IMR-90 (cell line): ENCODE data around the gene ADAM15. TPM values are rescaled to one million over a fixed set of nuclear protein-coding genes. Genes with fewer than 3 reads are reported as not detected.

Source experiments
- ATAC-seq: fragments of 200-7000 bp; cut with Tn5 transposase; 2 replicates; pipeline ENCODE4 v1.9.1; 2020; ENCODE audit warnings: low read depth, mild to moderate bottlenecking, moderate library complexity
- BruUV-seq: library from RNA; stranded (reverse); fragments of 400-500 nt; replicated peaks from 2 replicates; lab custom pipeline; 2021; lab: Mats Ljungman, UMichigan
- CTCF ChIA-PET: fragments of 300-600 bp; formaldehyde crosslinking; extraction: SDS; loops from one replicate; lab custom pipeline; 2021; ENCODE audit warnings: antibody characterized with exemption; lab: Yijun Ruan, JAX
- POLR2A ChIA-PET: fragments of 300-600 bp; sonication (Branson Sonifier 250); formaldehyde crosslinking; loops from one replicate; lab custom pipeline; 2022; ENCODE audit warnings: antibody characterized with exemption; ENCODE audit not compliant: unreplicated experiment; lab: Charles Lee
- DNase-seq: peaks from one replicate; pipeline ENCODE4 v3.0.0; 2013
- H2AFZ ChIP-seq: replicated peaks from 2 replicates; pipeline ENCODE3; 2013; ENCODE audit warnings: low read length, mild to moderate bottlenecking; ENCODE audit not compliant: poor library complexity
- H2AK5ac ChIP-seq: 2 replicates; pipeline ENCODE4 v1.6.1; 2013; ENCODE audit warnings: low read depth, low read length, inconsistent platforms
- H2AK9ac ChIP-seq: replicated peaks from 2 replicates; pipeline ENCODE3; 2013; ENCODE audit warnings: mild to moderate bottlenecking, low read depth, low read length, moderate library complexity; ENCODE audit not compliant: poor library complexity
- H2BK120ac ChIP-seq: 2 replicates; pipeline ENCODE4 v1.6.1; 2013; ENCODE audit warnings: low read depth, low read length, inconsistent platforms
- H2BK15ac ChIP-seq: 3 replicates; pipeline ENCODE4 v1.6.1; 2013; ENCODE audit warnings: low read depth, low read length, inconsistent platforms
- H2BK20ac ChIP-seq: 2 replicates; pipeline ENCODE4 v1.6.1; 2013; ENCODE audit warnings: low read depth, mild to moderate bottlenecking, inconsistent platforms, low read length, moderate library complexity
- H2BK5ac ChIP-seq: 2 replicates; pipeline ENCODE4 v1.6.1; 2013; ENCODE audit warnings: mild to moderate bottlenecking, low read depth, low read length, inconsistent platforms; ENCODE audit not compliant: poor library complexity, severe bottlenecking
- H3K14ac ChIP-seq: replicated peaks from 2 replicates; pipeline ENCODE4 v1.6.1; 2013; ENCODE audit warnings: low read depth, low read length, inconsistent platforms
- H3K18ac ChIP-seq: 2 replicates; pipeline ENCODE4 v1.6.1; 2013; ENCODE audit warnings: low read depth, low read length, control low read depth
- H3K23ac ChIP-seq: 2 replicates; pipeline ENCODE4 v1.6.1; 2013; ENCODE audit warnings: low read depth, low read length, inconsistent platforms
- H3K27ac ChIP-seq: 2 replicates; pipeline ENCODE4 v1.5.1; 2013; ENCODE audit warnings: mild to moderate bottlenecking, control low read depth, low read length; ENCODE audit not compliant: insufficient read depth
- H3K27me3 ChIP-seq: 2 replicates; pipeline ENCODE4 v1.6.1; 2013; ENCODE audit warnings: low read length; ENCODE audit not compliant: control insufficient read depth, insufficient read depth
- H3K36me3 ChIP-seq: 2 replicates; pipeline ENCODE4 v1.6.1; 2013; ENCODE audit warnings: low read length, mixed read lengths; ENCODE audit not compliant: control insufficient read depth, insufficient read depth
- H3K4ac ChIP-seq: 2 replicates; pipeline ENCODE4 v1.6.1; 2013; ENCODE audit warnings: low read depth, low read length, inconsistent platforms
- H3K4me1 ChIP-seq: 2 replicates; pipeline ENCODE4 v1.6.1; 2013; ENCODE audit warnings: low read length, mixed read lengths; ENCODE audit not compliant: control insufficient read depth, insufficient read depth
- H3K4me2 ChIP-seq: 2 replicates; pipeline ENCODE4 v1.6.1; 2013; ENCODE audit warnings: low read depth, mild to moderate bottlenecking, control low read depth, low read length, moderate library complexity
- H3K4me3 ChIP-seq: 2 replicates; pipeline ENCODE4 v1.5.1; 2013; ENCODE audit warnings: low read depth, mild to moderate bottlenecking, control low read depth, low read length, moderate library complexity; ENCODE audit not compliant: insufficient read depth
- H3K56ac ChIP-seq: 2 replicates; pipeline ENCODE4 v1.6.1; 2013; ENCODE audit warnings: low read length, inconsistent platforms; ENCODE audit not compliant: insufficient read depth; ENCODE audit errors: extremely low read depth
- H3K79me1 ChIP-seq, 2 experiments: 2 replicates each; pipeline ENCODE4 v1.6.1; 2013; ENCODE audit warnings: low read length in 2 of 2, inconsistent platforms in 1 of 2, low read depth in 1 of 2
- H3K9ac ChIP-seq: 2 replicates; pipeline ENCODE4 v1.6.1; 2013; ENCODE audit warnings: low read depth, low read length, control low read depth
- H3K9me1 ChIP-seq: 2 replicates; pipeline ENCODE4 v1.6.1; 2013; ENCODE audit warnings: low read length, inconsistent platforms; ENCODE audit not compliant: insufficient read depth
- H3K9me3 ChIP-seq: 2 replicates; pipeline ENCODE4 v1.6.1; 2013; ENCODE audit warnings: low read length; ENCODE audit not compliant: control insufficient read depth, insufficient read depth
- H4K20me1 ChIP-seq: 2 replicates; pipeline ENCODE4 v1.6.1; 2013; ENCODE audit warnings: low read length, inconsistent platforms; ENCODE audit not compliant: insufficient read depth
- H4K5ac ChIP-seq: 2 replicates; pipeline ENCODE4 v1.6.1; 2013; ENCODE audit warnings: mild to moderate bottlenecking, low read depth, low read length, control low read depth
- H4K8ac ChIP-seq, 2 experiments: 2 replicates each; pipeline ENCODE4 v1.6.1; 2013; ENCODE audit warnings: low read depth in 2 of 2, low read length in 2 of 2, control low read depth in 1 of 2, inconsistent platforms in 1 of 2
- H4K91ac ChIP-seq: 2 replicates; pipeline ENCODE4 v1.6.1; 2013; ENCODE audit warnings: low read depth, low read length, inconsistent platforms; ENCODE audit not compliant: insufficient read depth
- BHLHE40 ChIP-seq: fragments of 150-350 bp; IDR thresholded peaks from 2 replicates; pipeline ENCODE4 v1.6.1; 2016; ENCODE audit warnings: mild to moderate bottlenecking, low read depth, low read length
- CEBPB ChIP-seq: IDR thresholded peaks from 2 replicates; pipeline ENCODE4 v1.6.1; 2012; ENCODE audit warnings: low read depth, low read length, improper control_type of control experiment
- CHD1 ChIP-seq: IDR thresholded peaks from 2 replicates; pipeline ENCODE4 v1.6.1; 2012; ENCODE audit warnings: low read depth, low read length, improper control_type of control experiment
- CTCF ChIP-seq: conservative IDR thresholded peaks from 2 replicates; pipeline ENCODE4 v1.5.1; 2012; ENCODE audit warnings: mild to moderate bottlenecking, low read depth, low read length, improper control_type of control experiment
- FOS ChIP-seq: fragments of 150-350 bp; IDR thresholded peaks from 2 replicates; pipeline ENCODE4 v1.6.1; 2016; ENCODE audit warnings: low read depth, low read length
- MAFK ChIP-seq: IDR thresholded peaks from 2 replicates; pipeline ENCODE4 v1.6.1; 2012; ENCODE audit warnings: low read depth, low read length, improper control_type of control experiment
- MAZ ChIP-seq: IDR thresholded peaks from 2 replicates; pipeline ENCODE4 v1.6.1; 2012; ENCODE audit warnings: low read depth, mild to moderate bottlenecking, low read length, improper control_type of control experiment, moderate library complexity, borderline replicate concordance
- NFE2L2 ChIP-seq: fragments of 150-350 bp; IDR thresholded peaks from 2 replicates; pipeline ENCODE4 v1.6.1; 2016; ENCODE audit warnings: low read depth, mild to moderate bottlenecking, low read length
- POLR2A ChIP-seq: IDR thresholded peaks from 2 replicates; pipeline ENCODE4 v1.6.1; 2012; ENCODE audit warnings: mild to moderate bottlenecking, low read depth, low read length
- RCOR1 ChIP-seq: IDR thresholded peaks from 2 replicates; pipeline ENCODE4 v1.6.1; 2012; ENCODE audit warnings: mild to moderate bottlenecking, low read length, improper control_type of control experiment; ENCODE audit not compliant: insufficient replicate concordance
- RFX5 ChIP-seq: IDR thresholded peaks from 2 replicates; pipeline ENCODE4 v1.8.0; 2012; ENCODE audit warnings: low read depth, mild to moderate bottlenecking, low read length, moderate library complexity
- SMC3 ChIP-seq: fragments of 150-350 bp; IDR thresholded peaks from 2 replicates; pipeline ENCODE4 v1.6.1; 2016; ENCODE audit warnings: low read depth, mild to moderate bottlenecking, antibody characterized with exemption, low read length, moderate library complexity
- WGBS, 2 experiments: methylation state at CpG; one replicate each; pipeline versions ENCODE4 v1.1.5 to v1.1.7; 2013; ENCODE audit warnings: missing lambda C conversion rate in 2 of 2; ENCODE audit not compliant: insufficient read length in 1 of 2; ENCODE audit errors: extremely low coverage in 2 of 2; 5-methylcytosine and 5-hydroxymethylcytosine counted together
- dilution Hi-C: fragments of 300-500 bp; cut with HindIII; formaldehyde crosslinking; loops from one replicate; pipeline ENCODE4 v1.14.3; 2018; ENCODE audit warnings: low sequenced_read_pairs; ENCODE audit not compliant: unreplicated experiment
- in situ Hi-C: fragments of 300-500 bp; cut with MboI; formaldehyde crosslinking; loops from 3 replicates; pipeline ENCODE4 v1.14.3; 2019; ENCODE audit warnings: low sequenced_read_pairs, inconsistent platforms, mixed read lengths
- intact Hi-C: fragments of 100-400 bp; cut with micrococcal nuclease; formaldehyde crosslinking; loops from 2 replicates; pipeline ENCODE4 v1.10.0; 2022
- polyA plus RNA-seq, 3 experiments: library from polyadenylated mRNA; depleted of rRNA; stranded (reverse); fragments of >200 nt; gene quantifications; 2 replicates each; pipeline ENCODE4 v1.2.3, GENCODE V29; 2012; ENCODE audit warnings: low replicate concordance in 1 of 3
- total RNA-seq: library from RNA; depleted of rRNA; stranded (reverse); fragments of >200 nt; gene quantifications from 2 replicates; pipeline ENCODE4 v1.2.3, GENCODE V29; 2012
- TF ChIP-seq, protein P1 (sequence below): fragments of 150-350 bp; IDR thresholded peaks from 2 replicates; pipeline ENCODE4 v1.6.1; 2016; ENCODE audit warnings: low read depth, mild to moderate bottlenecking, low read length, moderate library complexity, borderline replicate concordance

ADAM15 gene
- total and polyA plus RNA-seq, 2 of the 4 experiments (the other 2 are of a cell fraction): 25.6 to 52.4 TPM

- in situ Hi-C loops (no loop called here), intact Hi-C loops (loop anchor here (1.0 kb wide), 1 partner anchor 61 kb away; the partner anchor contains the start of gene PBXIP1), dilution Hi-C loops (no loop called here)
- peaks cover 8% of the 10 kb centered on the region for H4K20me1 ChIP-seq
- no peak overlapping the region for H3K18ac ChIP-seq
- peak overlapping the region; percentile 71 for H3K4me2 ChIP-seq
- ChIA-PET POLR2A (interaction anchor here (0.6 kb wide), 1 partner anchor 61 kb away, joined by 7 read pairs; the partner anchor contains the start of gene PBXIP1), CTCF (interaction anchor here (1.0 to 2.3 kb wide), 7 partner anchors 10 to 48 kb away, joined by 3 to 7 read pairs (median 4); no protein-coding TSS in a partner anchor)
- H3K27ac ChIP-seq: peak overlapping the region; percentile 41
- H4K5ac ChIP-seq: peak overlapping the region; percentile 38; the same call in 1 of the 2 replicates
- H3K9me3 ChIP-seq: no peaks in the 10 kb centered on the region
- H2AK9ac ChIP-seq: peak overlapping the region; percentile 95
- H4K8ac ChIP-seq: peak overlapping the region; percentile 52 to 71; a peak in 3 of 4 replicates
- peak overlapping the region; percentile 91 for H2AFZ ChIP-seq
- peaks cover 6% of the 10 kb centered on the region; the same call in 1 of the 2 replicates for H3K4me1 ChIP-seq
- peaks cover 0 to 11% of the 10 kb centered on the region in 2 experiments; a peak in 1 of 4 replicates for H3K79me1 ChIP-seq
- H2BK15ac ChIP-seq: no peak overlapping the region; the same call in 2 of the 3 replicates
- 0 out of 2 replicates have a peak, but pooled peaks cover 2% of the 10 kb centered on the region for H3K9me1 ChIP-seq
- no TSS peak for BruUV-seq
- H3K4me3 ChIP-seq: peak overlapping the region; percentile 41
- peak overlapping the region; percentile 21 for H3K14ac ChIP-seq
- no peaks in the 10 kb centered on the region for H3K27me3 ChIP-seq
- H2BK120ac ChIP-seq: peak overlapping the region; percentile 50; the same call in 1 of the 2 replicates
- H2AK5ac ChIP-seq: peak overlapping the region; percentile 64
- peak; percentile 94 for ATAC-seq
- peak; percentile 83 for DNase-seq
- peak overlapping the region; percentile 44 for H4K91ac ChIP-seq
- no peak overlapping the region for H3K23ac ChIP-seq
- H3K36me3 ChIP-seq: peaks cover 22% of the 10 kb centered on the region
- peak overlapping the region; percentile 44 for H2BK5ac ChIP-seq
- H3K9ac ChIP-seq: peak overlapping the region; percentile 50
- H2BK20ac ChIP-seq: no peak overlapping the region
- no peak overlapping the region; the same call in 1 of the 2 replicates for H3K56ac ChIP-seq
- peak overlapping the region; percentile 72 for H3K4ac ChIP-seq
- no CpG with 5 or more reads among the region's 49 CpGs for WGBS, 2 experiments
- no peak for TF ChIP-seq CHD1
- TF ChIP-seq SMC3: peak; percentile 95
- TF ChIP-seq MAFK: peak; percentile 15; the same call in 1 of the 2 replicates
- no peak for TF ChIP-seq POLR2A
- TF ChIP-seq CEBPB: no peak
- TF ChIP-seq, protein P1, sequence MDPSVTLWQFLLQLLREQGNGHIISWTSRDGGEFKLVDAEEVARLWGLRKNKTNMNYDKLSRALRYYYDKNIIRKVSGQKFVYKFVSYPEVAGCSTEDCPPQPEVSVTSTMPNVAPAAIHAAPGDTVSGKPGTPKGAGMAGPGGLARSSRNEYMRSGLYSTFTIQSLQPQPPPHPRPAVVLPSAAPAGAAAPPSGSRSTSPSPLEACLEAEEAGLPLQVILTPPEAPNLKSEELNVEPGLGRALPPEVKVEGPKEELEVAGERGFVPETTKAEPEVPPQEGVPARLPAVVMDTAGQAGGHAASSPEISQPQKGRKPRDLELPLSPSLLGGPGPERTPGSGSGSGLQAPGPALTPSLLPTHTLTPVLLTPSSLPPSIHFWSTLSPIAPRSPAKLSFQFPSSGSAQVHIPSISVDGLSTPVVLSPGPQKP: no peak
- peak; percentile 100; the same call in 1 of the 2 replicates for TF ChIP-seq CTCF
- TF ChIP-seq BHLHE40: 0 out of 2 replicates have a peak, but pooled peaks have one; percentile 34
- TF ChIP-seq FOS: peak; percentile 43
- TF ChIP-seq MAZ: peak; percentile 86
- TF ChIP-seq RCOR1: peak; percentile 32
- peak; percentile 4; the same call in 1 of the 2 replicates for TF ChIP-seq RFX5
- TF ChIP-seq NFE2L2: no peak
Measured at GRCh38 chr1:155017041-155017945, 33.8 kb upstream of the ADAM15 start.
